ENCODE measurements around the gene SGSH.

The SGSH gene

GRCh38 chr17:80219763-80220053 is 425 bp downstream of the SGSH start:
- Histone ChIP-seq H3K36me3 (ENCODE audit: insufficient read depth, insufficient read length, low read length) (peaks cover 56% of the 10 kb centered on the region), H3K4me3 (ENCODE audit: insufficient read length, low read depth) (peak overlapping the region; percentile 84), H3K4me1 (ENCODE audit: insufficient read depth, insufficient read length) (peaks cover 8% of the 10 kb centered on the region), H3K27me3 (ENCODE audit: insufficient read depth, insufficient read length) (no peaks in the 10 kb centered on the region), H3K9me3 (ENCODE audit: insufficient read depth, low read length) (no peaks in the 10 kb centered on the region), H3K9ac (ENCODE audit: insufficient read length, low read depth) (peak overlapping the region; percentile 96)
- DNase-seq (ENCODE audit: low read depth, low spot score): no peak
- no peak for TF ChIP-seq YY1 (IDR thresholded peaks at IDR 0.05; ENCODE audit: insufficient read depth, insufficient read length)
- TF ChIP-seq SUZ12 (IDR thresholded peaks at IDR 0.05; ENCODE audit: extremely low read depth, insufficient read depth, insufficient read length): no peak
- no peak for TF ChIP-seq ZNF274 (IDR thresholded peaks at IDR 0.05; ENCODE audit: low read depth, low read length)

- TF ChIP-seq SUZ12 (IDR thresholded peaks at IDR 0.05; ENCODE audit: extremely low read depth, insufficient read depth, insufficient read length): no peak
- no peak for TF ChIP-seq YY1 (IDR thresholded peaks at IDR 0.05; ENCODE audit: insufficient read depth, insufficient read length)
- TF ChIP-seq ZNF274 (IDR thresholded peaks at IDR 0.05; ENCODE audit: low read depth, low read length): no peak
- Histone ChIP-seq H3K9ac (ENCODE audit: insufficient read length, low read depth) (peak overlapping the region; percentile 96), H3K9me3 (ENCODE audit: insufficient read depth, low read length) (no peaks in the 10 kb centered on the region), H3K4me3 (ENCODE audit: insufficient read length, low read depth) (peak overlapping the region; percentile 84), H3K36me3 (ENCODE audit: insufficient read depth, insufficient read length, low read length) (peaks cover 61% of the 10 kb centered on the region), H3K27me3 (ENCODE audit: insufficient read depth, insufficient read length) (no peaks in the 10 kb centered on the region), H3K4me1 (ENCODE audit: insufficient read depth, insufficient read length) (peaks cover 8% of the 10 kb centered on the region)
- no peak for DNase-seq (ENCODE audit: low read depth, low spot score)
Observed at GRCh38 chr17:80219013-80219762, 945 bp downstream of the SGSH start.

GRCh38 chr17:80218391-80218790 is 1.7 kb downstream of the SGSH start:
- no peak for DNase-seq (ENCODE audit: low read depth, low spot score)
- Histone ChIP-seq H3K9ac (ENCODE audit: insufficient read length, low read depth) (no peak overlapping the region), H3K4me3 (ENCODE audit: insufficient read length, low read depth) (no peak overlapping the region), H3K9me3 (ENCODE audit: insufficient read depth, low read length) (no peaks in the 10 kb centered on the region), H3K36me3 (ENCODE audit: insufficient read depth, insufficient read length, low read length) (peaks cover 63% of the 10 kb centered on the region), H3K27me3 (ENCODE audit: insufficient read depth, insufficient read length) (no peaks in the 10 kb centered on the region), H3K4me1 (ENCODE audit: insufficient read depth, insufficient read length) (peaks cover 8% of the 10 kb centered on the region)
- no peak for TF ChIP-seq SUZ12 (IDR thresholded peaks at IDR 0.05; ENCODE audit: extremely low read depth, insufficient read depth, insufficient read length)
- no peak for TF ChIP-seq YY1 (IDR thresholded peaks at IDR 0.05; ENCODE audit: insufficient read depth, insufficient read length)
- TF ChIP-seq ZNF274 (IDR thresholded peaks at IDR 0.05; ENCODE audit: low read depth, low read length): no peak

- no peak overlapping the region for H3K4me3 ChIP-seq (ENCODE audit: insufficient read length, low read depth)
- no peak for TF ChIP-seq YY1 (IDR thresholded peaks at IDR 0.05; ENCODE audit: insufficient read depth, insufficient read length)
- TF ChIP-seq SUZ12 (IDR thresholded peaks at IDR 0.05; ENCODE audit: extremely low read depth, insufficient read depth, insufficient read length): no peak
Observed at GRCh38 chr17:80217703-80218362, 2.3 kb downstream of the SGSH start.

GRCh38 chr17:80216473-80217456 is 3.4 kb downstream of the SGSH start:
- no peak for TF ChIP-seq YY1 (IDR thresholded peaks at IDR 0.05; ENCODE audit: insufficient read depth, insufficient read length)
- TF ChIP-seq ZNF274 (IDR thresholded peaks at IDR 0.05; ENCODE audit: low read depth, low read length): no peak
- no peak for TF ChIP-seq SUZ12 (IDR thresholded peaks at IDR 0.05; ENCODE audit: extremely low read depth, insufficient read depth, insufficient read length)
- Histone ChIP-seq H3K36me3 (ENCODE audit: insufficient read depth, insufficient read length, low read length) (peaks cover 60% of the 10 kb centered on the region), H3K27me3 (ENCODE audit: insufficient read depth, insufficient read length) (no peaks in the 10 kb centered on the region), H3K9me3 (ENCODE audit: insufficient read depth, low read length) (no peaks in the 10 kb centered on the region), H3K4me1 (ENCODE audit: insufficient read depth, insufficient read length) (peaks cover 8% of the 10 kb centered on the region), H3K4me3 (ENCODE audit: insufficient read length, low read depth) (no peak overlapping the region), H3K9ac (ENCODE audit: insufficient read length, low read depth) (no peak overlapping the region)
- no peak for DNase-seq (ENCODE audit: low read depth, low spot score)

More at GRCh38 chr17:80217703-80218362, 2.3 kb downstream of the SGSH start:
- peaks cover 62% of the 10 kb centered on the region for H3K36me3 ChIP-seq (ENCODE audit: insufficient read depth, insufficient read length, low read length)
- DNase-seq (ENCODE audit: low read depth, low spot score): no peak
- no peaks in the 10 kb centered on the region for H3K9me3 ChIP-seq (ENCODE audit: insufficient read depth, low read length)
- H3K4me1 ChIP-seq (ENCODE audit: insufficient read depth, insufficient read length): peaks cover 8% of the 10 kb centered on the region
- no peaks in the 10 kb centered on the region for H3K27me3 ChIP-seq (ENCODE audit: insufficient read depth, insufficient read length)
- H3K9ac ChIP-seq (ENCODE audit: insufficient read length, low read depth): no peak overlapping the region

GRCh38 chr17:80214878-80215210 is 5.3 kb downstream of the SGSH start:
- TF ChIP-seq SUZ12 (IDR thresholded peaks at IDR 0.05; ENCODE audit: extremely low read depth, insufficient read depth, insufficient read length): no peak
- TF ChIP-seq YY1 (IDR thresholded peaks at IDR 0.05; ENCODE audit: insufficient read depth, insufficient read length): no peak
- H3K27me3 ChIP-seq (ENCODE audit: insufficient read depth, insufficient read length): no peaks in the 10 kb centered on the region
- H3K9me3 ChIP-seq (ENCODE audit: insufficient read depth, low read length): no peaks in the 10 kb centered on the region
- H3K36me3 ChIP-seq (ENCODE audit: insufficient read depth, insufficient read length, low read length): peaks cover 73% of the 10 kb centered on the region
- no peaks in the 10 kb centered on the region for H3K4me1 ChIP-seq (ENCODE audit: insufficient read depth, insufficient read length)
- DNase-seq (ENCODE audit: low read depth, low spot score): no peak
- H3K9ac ChIP-seq (ENCODE audit: insufficient read length, low read depth): no peak overlapping the region
- no peak overlapping the region for H3K4me3 ChIP-seq (ENCODE audit: insufficient read length, low read depth)
